Urinary bladder (tissue), 4 donors: ENCODE measurements around the gene ZNF638. TPM values are rescaled to one million over a fixed set of nuclear protein-coding genes. Genes with fewer than 3 reads are reported as not detected.
A peak's percentile ranks its signal among the peaks of the same experiment; 100 is the strongest.
"Not testable (repeated sequence)": the region's sequence is repeated elsewhere in the genome, so short reads cannot be mapped to it uniquely, and the experiment has no call there.

Experiments used
- DNase-seq: peaks from one replicate; pipeline ENCODE4 v3.0.0-alpha.2; 2015; ENCODE audit errors: extremely low spot score
- H3K27ac ChIP-seq: one replicate; pipeline ENCODE4 v1.5.1; 2013; ENCODE audit warnings: low read depth, mild to moderate bottlenecking, moderate library complexity
- H3K36me3 ChIP-seq: one replicate; pipeline ENCODE4 v1.6.1; 2013; ENCODE audit warnings: mild to moderate bottlenecking, moderate library complexity; ENCODE audit not compliant: insufficient read depth
- H3K4me1 ChIP-seq: one replicate; pipeline ENCODE4 v1.6.1; 2013; ENCODE audit warnings: mild to moderate bottlenecking, moderate library complexity; ENCODE audit not compliant: insufficient read depth
- H3K4me3 ChIP-seq: one replicate; pipeline ENCODE4 v1.5.1; 2013; ENCODE audit warnings: low read depth, low read length
- WGBS: extraction: QIAGEN DNeasy Blood & Tissue Kit; methylation state at CpG from one replicate; pipeline ENCODE4 v1.1.7; 2013; 5-methylcytosine and 5-hydroxymethylcytosine counted together
- polyA plus RNA-seq: library from polyadenylated mRNA; stranded (reverse); fragments of 200-250 nt; gene quantifications from one replicate; pipeline ENCODE4 v1.2.3, GENCODE V29; 2013
- total RNA-seq: library from RNA; depleted of rRNA; stranded (reverse); fragments of >200 nt; gene quantifications from one replicate; pipeline ENCODE4 v1.2.3, GENCODE V29; 2014
- donor health status: healthy with polysubstance abuse.
- donor health status: healthy.

The ZNF638 gene
- total and polyA plus RNA-seq, 2 donors: 69.3 to 492 TPM

DNA sequence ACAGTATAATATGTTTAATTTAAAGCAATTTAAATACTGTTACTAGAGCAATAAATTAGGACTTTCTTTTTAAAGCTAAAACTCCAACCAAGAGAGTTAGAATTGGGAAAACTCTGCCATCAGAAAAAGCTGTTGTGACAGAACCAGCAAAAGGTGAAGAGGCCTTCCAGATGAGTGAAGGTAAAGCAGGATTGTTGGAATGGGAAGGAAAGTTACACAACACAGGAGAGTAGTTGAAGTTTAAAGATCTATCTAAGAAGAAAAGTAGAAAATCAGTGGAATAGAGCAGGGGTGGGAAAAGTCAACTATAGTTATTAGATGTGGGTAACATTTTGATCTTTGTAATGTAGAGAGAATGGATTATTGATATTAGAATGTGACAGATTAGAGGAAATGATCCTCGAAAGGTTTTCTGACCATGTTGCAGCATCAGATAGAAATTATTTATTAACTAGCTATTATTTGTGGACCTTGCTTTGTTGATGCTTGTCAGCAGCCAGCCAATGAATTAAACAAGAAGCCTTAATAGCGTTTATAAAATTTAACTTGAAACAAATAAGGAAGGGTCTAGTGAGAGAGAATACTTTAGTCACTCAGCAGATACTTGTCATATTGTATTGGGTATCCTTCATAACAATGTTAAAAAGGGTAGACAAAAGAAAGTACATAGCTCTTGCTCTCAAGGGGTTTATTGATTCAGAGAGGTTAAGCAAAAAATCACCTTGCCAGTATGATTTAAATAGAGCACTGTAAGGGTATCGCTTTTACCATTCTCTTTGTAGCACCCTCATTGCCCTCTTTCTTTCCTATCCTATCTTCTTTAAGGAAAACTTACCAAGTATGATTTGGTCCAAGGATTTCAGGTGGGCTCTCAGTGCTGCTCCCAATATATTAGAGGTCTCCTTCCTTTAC is 97.1 kb downstream of the ZNF638 start:
- H3K4me1 ChIP-seq: no peaks in the 10 kb centered on the region
- no peak for DNase-seq
- WGBS: 96% methylated on average over 3 of the region's 3 CpGs
- H3K27ac ChIP-seq: no peak overlapping the region
- H3K4me3 ChIP-seq: no peak overlapping the region
- peaks cover 14% of the 10 kb centered on the region for H3K36me3 ChIP-seq

DNA sequence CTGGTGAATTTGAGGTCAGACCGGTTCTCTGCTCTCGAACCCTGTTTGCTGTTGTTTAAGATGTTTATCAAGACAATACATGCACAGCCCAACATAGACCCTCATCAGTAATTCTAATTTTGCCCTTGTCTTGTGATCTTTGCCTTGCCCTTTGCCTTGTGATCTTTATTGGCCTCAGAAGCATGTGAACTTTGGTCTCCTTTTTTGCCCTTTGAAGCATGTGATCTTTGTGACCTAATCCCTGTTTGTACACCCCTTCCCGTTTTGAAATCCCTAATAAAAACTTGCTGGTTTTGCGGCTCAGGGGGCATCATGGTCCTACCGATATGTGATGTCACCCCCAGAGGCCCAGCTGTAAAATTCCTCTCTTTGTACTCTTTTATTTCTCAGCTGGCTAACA is 113.6 kb downstream of the ZNF638 start:
- not testable (repeated sequence) for DNase-seq, H3K4me1 ChIP-seq, H3K27ac ChIP-seq, H3K36me3 ChIP-seq, H3K4me3 ChIP-seq
- 41% methylated on average over 5 of the region's 5 CpGs for WGBS

DNA sequence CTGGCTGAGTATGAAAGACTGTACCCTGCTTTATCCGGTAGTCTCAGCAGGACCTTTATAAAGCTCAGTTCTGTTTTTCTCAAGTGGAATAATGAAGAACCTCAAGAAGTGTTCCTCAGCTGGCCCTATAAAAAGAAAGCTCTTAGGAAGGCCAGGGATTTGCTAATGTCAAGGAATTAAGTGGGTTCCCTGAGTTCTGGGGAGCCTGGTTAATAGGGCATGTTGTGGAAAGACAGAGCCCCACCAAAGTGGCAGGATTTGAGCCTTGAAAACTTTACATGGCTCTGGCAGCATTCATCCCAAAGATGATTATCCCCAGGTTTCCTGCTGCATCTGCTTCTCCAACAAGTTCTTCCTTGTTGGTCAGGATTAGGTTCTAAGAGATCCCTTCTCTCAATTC is 114.9 kb downstream of the ZNF638 start:
- no peak overlapping the region for H3K4me3 ChIP-seq
- H3K27ac ChIP-seq: no peak overlapping the region
- no peaks in the 10 kb centered on the region for H3K4me1 ChIP-seq
- WGBS: 98% methylated on average over 1 of the region's 1 CpG
- no peak for DNase-seq
- no peaks in the 10 kb centered on the region for H3K36me3 ChIP-seq

DNA sequence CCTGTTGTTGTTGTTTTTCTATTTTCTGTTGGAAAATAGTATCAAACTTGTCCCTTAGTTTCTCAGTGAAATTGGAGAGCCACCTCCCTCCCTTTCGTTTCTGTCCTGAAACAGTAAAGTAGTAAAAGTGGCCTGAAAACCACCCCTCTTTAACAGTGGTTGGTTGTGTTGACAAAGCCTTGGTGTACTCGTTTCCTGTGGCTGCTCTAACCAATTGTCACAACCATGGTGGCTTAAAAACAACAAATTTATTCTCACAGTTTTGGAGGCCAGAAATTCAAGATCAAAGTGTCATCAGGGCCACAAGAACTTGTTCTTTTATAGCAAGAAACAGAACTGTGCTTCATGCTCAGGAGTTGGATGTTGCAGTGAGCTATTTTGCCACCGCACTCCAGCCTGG is 117.8 kb downstream of the ZNF638 start:
- H3K4me3 ChIP-seq: no peak overlapping the region
- WGBS: 70% methylated on average over 3 of the region's 3 CpGs
- no peaks in the 10 kb centered on the region for H3K36me3 ChIP-seq
- H3K4me1 ChIP-seq: peaks cover 3% of the 10 kb centered on the region
- no peak for DNase-seq
- no peak overlapping the region for H3K27ac ChIP-seq

DNA sequence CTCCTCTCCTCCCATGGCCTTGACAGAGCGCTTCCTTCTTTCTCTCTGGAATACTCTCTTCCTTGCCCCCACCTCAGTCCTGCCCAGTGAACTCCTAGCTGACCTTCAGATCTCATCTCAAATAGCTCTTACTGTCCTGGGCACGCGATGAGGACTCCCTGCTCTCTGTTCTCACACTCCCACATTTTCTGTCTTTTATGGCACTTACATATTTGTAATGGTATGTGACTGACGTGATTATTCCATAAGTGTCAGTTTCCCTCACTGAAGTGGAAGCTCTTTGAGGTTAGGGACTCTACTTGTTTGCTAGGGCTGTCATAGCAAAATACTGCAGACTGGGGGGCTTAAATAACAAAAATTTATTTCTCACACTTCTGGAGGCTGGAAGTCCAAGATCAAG is 120.1 kb downstream of the ZNF638 start:
- no peaks in the 10 kb centered on the region for H3K36me3 ChIP-seq
- H3K4me1 ChIP-seq: peaks cover 3% of the 10 kb centered on the region
- no peak for DNase-seq
- H3K27ac ChIP-seq: no peak overlapping the region
- no peak overlapping the region for H3K4me3 ChIP-seq
- 82% methylated on average over 4 of the region's 4 CpGs for WGBS

DNA sequence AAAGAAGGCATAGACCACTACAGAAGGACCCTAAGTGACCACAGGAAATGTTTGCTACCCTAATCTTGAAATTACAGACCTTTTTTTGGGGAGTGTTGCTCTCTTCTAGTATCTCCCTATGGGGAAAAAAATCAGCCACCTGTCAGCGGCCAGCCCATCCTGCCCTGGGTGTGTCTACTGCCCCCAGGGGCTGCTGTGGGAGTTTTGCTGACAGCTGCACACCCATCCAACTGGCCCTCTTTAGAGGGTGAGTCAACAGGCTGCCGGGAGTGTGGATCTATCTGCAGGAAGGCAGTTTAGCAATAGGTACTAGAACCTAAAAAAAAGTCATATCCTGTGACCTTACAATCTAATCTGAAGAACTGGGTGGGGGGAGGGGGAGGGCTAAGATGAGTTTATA is 121.0 kb downstream of the ZNF638 start:
- WGBS: 20% methylated on average over 2 of the region's 2 CpGs
- H3K4me3 ChIP-seq: no peak overlapping the region
- DNase-seq: no peak
- no peaks in the 10 kb centered on the region for H3K36me3 ChIP-seq
- H3K4me1 ChIP-seq: peaks cover 3% of the 10 kb centered on the region
- H3K27ac ChIP-seq: no peak overlapping the region

DNA sequence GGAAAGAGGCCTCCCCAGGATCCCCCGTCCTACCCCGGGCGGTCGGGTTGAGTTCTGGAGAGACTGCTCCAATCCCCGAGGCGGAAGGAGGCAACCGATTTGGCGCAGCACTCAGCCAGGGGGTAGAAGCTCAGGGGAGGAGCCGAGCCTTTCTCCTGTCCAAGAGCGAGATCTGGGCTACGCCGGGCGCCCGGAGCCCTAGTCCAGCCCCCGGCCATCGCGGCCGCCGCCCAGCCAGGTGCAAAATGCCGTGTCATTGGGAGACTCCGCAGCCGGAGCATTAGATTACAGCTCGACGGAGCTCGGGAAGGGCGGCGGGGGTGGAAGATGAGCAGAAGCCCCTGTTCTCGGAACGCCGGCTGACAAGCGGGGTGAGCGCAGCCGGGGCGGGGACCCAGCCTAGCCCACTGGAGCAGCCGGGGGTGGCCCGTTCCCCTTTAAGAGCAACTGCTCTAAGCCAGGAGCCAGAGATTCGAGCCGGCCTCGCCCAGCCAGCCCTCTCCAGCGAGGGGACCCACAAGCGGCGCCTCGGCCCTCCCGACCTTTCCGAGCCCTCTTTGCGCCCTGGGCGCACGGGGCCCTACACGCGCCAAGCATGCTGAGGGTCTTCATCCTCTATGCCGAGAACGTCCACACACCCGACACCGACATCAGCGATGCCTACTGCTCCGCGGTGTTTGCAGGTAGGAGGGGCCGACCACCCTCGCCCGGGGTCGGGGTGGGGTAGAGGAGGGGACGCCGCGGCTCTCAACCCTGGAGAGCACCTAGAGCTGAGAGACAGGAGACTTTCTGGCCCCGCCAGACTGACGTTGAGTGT is 122.0 kb downstream of the ZNF638 start, which contains the start of gene DYSF:
Gene DYSF, plus strand, starts transcription at position 158 of the 817 bp plus-strand sequence.
- Histone ChIP-seq H3K4me3 (peak within 1 kb of the TSS; percentile 38), H3K36me3 (no peaks in the 10 kb centered on the region), H3K27ac (no peak within 1 kb of the TSS), H3K4me1 (peaks cover 3% of the 10 kb centered on the region)
- DNase-seq: no peak
- 1% methylated on average over 66 of the region's 66 CpGs for WGBS

DNA sequence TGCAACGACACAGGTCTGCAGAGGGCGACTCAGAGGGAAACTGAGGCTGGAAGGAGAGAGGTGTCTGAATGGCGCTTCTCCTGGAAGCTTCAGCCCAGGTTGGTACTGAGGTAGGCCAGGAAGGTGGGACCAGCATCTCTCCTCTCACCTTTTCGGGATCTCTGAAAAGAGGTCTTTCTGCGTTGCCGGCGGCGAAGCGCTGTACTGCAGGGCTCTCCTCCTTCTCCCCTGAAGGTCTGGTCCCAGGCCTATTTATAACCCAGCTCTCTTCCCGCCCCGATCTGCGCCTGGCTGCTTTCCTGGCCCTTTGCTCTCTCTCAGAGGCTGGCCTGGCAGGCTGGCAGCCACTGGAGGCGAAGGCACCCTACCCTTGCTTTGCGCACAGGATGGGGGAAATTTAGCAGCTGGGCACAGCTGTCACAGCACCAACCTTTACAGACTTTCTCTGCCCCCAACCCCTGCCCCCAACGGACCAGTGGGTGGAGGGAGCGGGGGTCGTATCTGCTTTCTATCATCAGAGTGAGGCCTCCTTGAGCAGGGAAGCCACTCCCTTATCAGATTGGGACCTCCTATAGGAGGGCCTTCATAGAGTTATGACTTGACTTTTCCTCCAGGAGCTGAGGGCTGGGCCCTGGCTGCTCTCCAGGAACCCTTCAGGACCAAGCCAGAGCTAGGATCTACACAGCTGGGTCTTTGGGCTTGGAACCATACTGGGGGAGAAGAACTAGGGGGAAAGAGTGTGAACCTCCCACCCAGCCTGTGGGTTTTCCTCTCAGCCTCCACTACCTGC is 122.8 kb downstream of the ZNF638 start:
- DNase-seq: no peak
- no peaks in the 10 kb centered on the region for H3K36me3 ChIP-seq
- H3K27ac ChIP-seq: no peak overlapping the region
- WGBS: 23% methylated on average over 17 of the region's 17 CpGs
- H3K4me1 ChIP-seq: peaks cover 3% of the 10 kb centered on the region
- peak overlapping the region; percentile 38 for H3K4me3 ChIP-seq

DNA sequence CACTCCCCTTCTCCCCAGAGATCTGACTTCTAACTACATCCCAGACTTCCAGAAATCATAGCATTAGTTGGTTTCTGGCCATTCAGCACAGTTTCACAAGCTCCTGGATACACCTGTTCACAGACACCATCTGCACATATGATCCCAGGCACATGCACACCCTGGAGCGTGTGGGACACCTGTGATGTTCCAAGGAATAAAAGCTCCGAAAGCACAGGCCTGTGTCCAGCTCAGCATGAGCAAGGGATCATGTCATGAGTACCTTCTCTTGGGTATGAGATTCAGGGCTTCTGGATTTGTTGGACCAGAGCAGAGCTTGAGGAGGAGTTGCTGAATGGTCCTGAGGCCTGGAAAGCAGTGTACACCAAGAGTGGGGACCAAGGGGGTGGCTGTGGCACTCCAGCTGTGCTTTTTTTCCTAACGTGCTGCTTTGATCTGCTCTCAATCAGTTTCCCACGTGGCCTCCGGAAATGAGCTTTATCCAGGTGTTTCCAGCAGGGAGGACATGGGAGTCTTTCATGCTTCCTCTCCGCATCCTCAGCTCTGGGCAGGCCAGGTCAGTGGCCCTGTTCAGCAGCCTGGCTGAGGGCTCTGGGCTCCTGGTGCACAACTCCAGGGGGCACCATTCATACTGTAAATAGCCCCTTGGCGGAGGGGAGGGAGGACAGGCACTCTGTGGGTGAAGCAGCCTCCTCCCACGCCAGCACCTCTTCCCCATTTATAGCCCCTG is 123.6 kb downstream of the ZNF638 start:
- Histone ChIP-seq H3K4me1 (peaks cover 3% of the 10 kb centered on the region), H3K36me3 (no peaks in the 10 kb centered on the region), H3K27ac (no peak overlapping the region), H3K4me3 (no peak overlapping the region)
- DNase-seq: no peak
- WGBS: 74% methylated on average over 8 of the region's 8 CpGs

DNA sequence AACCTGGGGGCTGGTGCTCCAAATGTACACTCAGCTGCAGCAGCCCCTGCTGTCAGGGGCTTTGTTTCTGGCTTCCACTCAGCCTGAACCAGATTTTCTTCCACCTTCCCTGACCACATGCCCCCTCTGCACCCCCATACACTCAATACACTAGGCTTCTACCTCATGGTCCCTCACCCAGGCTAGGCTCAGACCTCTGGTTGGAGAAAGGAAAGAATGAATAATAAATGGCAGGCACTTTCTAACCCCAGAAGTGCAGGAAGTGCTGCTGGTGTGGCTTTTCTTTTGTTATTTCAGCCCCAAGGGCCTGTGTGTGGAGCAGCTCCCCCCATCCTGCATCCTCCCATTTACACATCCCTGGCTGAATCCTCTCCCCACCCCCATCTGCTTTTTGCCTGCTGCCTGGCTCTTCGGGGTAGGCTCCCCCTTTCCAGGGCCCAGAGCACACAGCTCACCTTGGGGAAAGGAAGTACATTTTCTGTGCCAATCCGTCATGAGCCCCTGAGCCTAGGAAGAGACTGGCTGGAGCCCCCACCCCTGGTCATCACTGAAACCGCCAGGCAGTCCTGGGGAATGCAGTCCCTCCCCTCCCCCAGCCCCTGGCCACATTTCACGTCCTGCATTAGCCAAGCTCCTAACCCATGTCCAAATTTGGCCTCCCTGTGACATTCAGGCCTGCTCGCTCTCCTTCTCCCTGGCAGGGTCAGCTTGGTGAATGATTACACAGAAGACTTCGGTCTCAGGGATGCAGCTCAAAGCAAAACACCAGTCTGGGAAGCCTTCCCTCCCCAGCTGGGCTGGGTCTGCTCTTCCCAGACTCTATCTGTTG is 124.4 kb downstream of the ZNF638 start:
- Histone ChIP-seq H3K4me1 (peaks cover 3% of the 10 kb centered on the region), H3K27ac (no peak overlapping the region), H3K4me3 (no peak overlapping the region), H3K36me3 (no peaks in the 10 kb centered on the region)
- DNase-seq: no peak
- 35% methylated on average over 6 of the region's 6 CpGs for WGBS

DNA sequence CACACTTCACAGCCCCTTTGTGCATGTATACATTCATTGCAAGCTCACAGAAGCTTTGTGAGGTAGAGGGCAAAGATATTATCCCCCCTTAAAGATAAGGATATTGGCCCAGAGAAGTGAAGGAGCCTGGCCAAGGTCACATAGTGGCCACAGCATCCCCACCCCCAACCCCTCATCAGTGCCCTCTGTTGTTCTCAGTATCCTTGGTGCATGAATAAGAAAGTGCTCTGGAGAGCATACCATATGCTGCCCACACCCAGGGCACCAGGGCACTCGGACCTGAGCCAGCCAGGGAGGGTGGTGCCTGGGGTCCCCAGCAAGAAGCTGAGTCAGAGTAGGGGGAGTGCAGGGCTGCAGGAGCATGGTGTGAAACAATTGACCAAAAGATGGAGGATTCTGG is 125.0 kb downstream of the ZNF638 start:
- Histone ChIP-seq H3K4me3 (no peak overlapping the region), H3K4me1 (peaks cover 3% of the 10 kb centered on the region), H3K36me3 (no peaks in the 10 kb centered on the region), H3K27ac (no peak overlapping the region)
- DNase-seq: no peak
- 48% methylated on average over 1 of the region's 1 CpG for WGBS
